Breast epithelium (tissue), 4 donors: Measurements from ENCODE around the gene PIN1. TPM values are rescaled to one million over a fixed set of nuclear protein-coding genes. Genes with fewer than 3 reads are reported as not detected.

Experiments
- DNase-seq, 2 donors: peaks; one replicate each; pipeline ENCODE4 v3.0.0-alpha.2; 2019; ENCODE audit warnings: low spot score in 2 of 2
- H3K27ac ChIP-seq, 2 donors: fragments of 200-600 bp; sonication (generic) in 1 of 2; one replicate each; pipeline ENCODE4 v1.5.1; 2016 to 2019; ENCODE audit warnings: mild to moderate bottlenecking in 1 of 2
- H3K27me3 ChIP-seq, 2 donors: fragments of 200-600 bp; sonication (generic) in 1 of 2; one replicate each; pipeline versions ENCODE4 v1.5.1 to v1.6.0; 2017 to 2019; ENCODE audit warnings: control low read depth in 1 of 2, mild to moderate bottlenecking in 1 of 2
- H3K36me3 ChIP-seq: fragments of 200-600 bp; one replicate; pipeline ENCODE4 v1.5.1; 2019
- H3K4me1 ChIP-seq, 2 donors: fragments of 200-600 bp; sonication (generic); one replicate each; pipeline ENCODE4 v1.5.1; 2016 to 2019; ENCODE audit warnings: control low read depth in 1 of 2
- H3K4me3 ChIP-seq, 3 donors: fragments of 200-600 bp; sonication (generic); 1 replicate in 2 of 3; 2 replicates in 1 of 3; pipeline ENCODE4 v1.5.1; 2016 to 2019; ENCODE audit warnings: mild to moderate bottlenecking in 3 of 3, moderate library complexity in 2 of 3
- H3K9me3 ChIP-seq, 2 donors: fragments of 200-600 bp; sonication (generic) in 1 of 2; one replicate each; pipeline ENCODE4 v1.5.1; 2016 to 2019; ENCODE audit warnings: control low read depth in 1 of 2
- POLR2A ChIP-seq: fragments of 450-650 bp; IDR thresholded peaks from one replicate; pipeline ENCODE4 v1.6.1; 2016; ENCODE audit warnings: antibody characterized with exemption, mild to moderate bottlenecking, moderate library complexity
- POLR2AphosphoS5 ChIP-seq, 3 donors: sonication (generic); formaldehyde crosslinking; IDR thresholded peaks; one replicate each; pipeline ENCODE4 v1.6.1; 2017; ENCODE audit warnings: antibody characterized with exemption in 3 of 3
- intact Hi-C: fragments of 100-400 bp; cut with DNase I; formaldehyde crosslinking; loops from one replicate; pipeline ENCODE4 v1.15.1; 2023; ENCODE audit warnings: low total_unique reads
- total RNA-seq, 3 donors: library from RNA; depleted of rRNA; stranded (reverse); fragments of >200 nt; gene quantifications; one replicate each; pipeline ENCODE4 v1.1.0, GENCODE V29; 2016
- TF ChIP-seq, protein P1 (sequence below), 3 donors: fragments of 450-650 bp; IDR thresholded peaks; one replicate each; pipeline ENCODE4 v1.5.1; 2016 to 2017; ENCODE audit warnings: antibody characterized with exemption in 3 of 3, mild to moderate bottlenecking in 3 of 3, moderate library complexity in 3 of 3

Gene PIN1
- total RNA-seq, 3 donors from 2014 or later, result 71.3 to 114 (median 73.4) TPM

DNA sequence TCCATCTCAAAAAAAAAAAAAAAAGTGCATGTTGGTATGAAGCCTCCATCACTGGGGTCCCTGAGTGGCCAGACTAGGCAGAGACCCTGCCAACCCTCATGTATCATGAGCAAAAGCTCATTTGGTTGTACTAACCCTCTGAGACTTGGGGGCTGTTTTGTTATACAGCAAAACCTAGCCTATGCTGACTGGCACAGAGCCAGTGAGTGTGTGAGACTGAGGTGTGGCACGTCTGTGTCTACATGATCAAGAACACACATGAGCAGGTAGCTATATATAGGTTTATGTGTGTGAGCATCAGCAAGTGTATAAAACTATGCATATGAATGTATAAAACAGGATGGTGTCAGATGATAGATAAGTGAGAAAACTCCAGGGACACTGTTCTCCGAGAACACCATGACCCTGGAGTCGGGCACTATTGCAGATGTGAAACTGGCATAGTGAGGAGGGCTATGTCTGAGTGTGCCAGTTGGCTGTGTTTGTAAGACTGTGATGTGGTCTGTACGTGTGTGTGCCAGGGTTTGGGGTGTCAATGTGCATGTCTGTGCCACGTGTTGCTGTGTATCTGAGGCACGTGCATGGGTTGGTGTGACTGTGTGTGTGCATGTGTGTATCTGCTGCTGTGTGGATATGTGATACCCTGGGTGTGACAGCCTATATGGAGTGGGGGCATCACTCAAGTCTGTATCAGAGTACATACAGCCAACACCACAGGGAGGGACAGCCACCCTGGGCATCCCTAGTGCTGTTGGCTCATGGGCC, 56.7 kb downstream of the PIN1 start:
- H3K9me3 ChIP-seq, result no peaks in the 10 kb centered on the region
- no peak for DNase-seq
- H3K4me3 ChIP-seq, result no peak overlapping the region
- no peaks in the 10 kb centered on the region for H3K36me3 ChIP-seq
- H3K4me1 ChIP-seq, result no peaks in the 10 kb centered on the region
- H3K27me3 ChIP-seq, result no peaks in the 10 kb centered on the region
- H3K27ac ChIP-seq, result no peak overlapping the region
- TF ChIP-seq, protein P1, sequence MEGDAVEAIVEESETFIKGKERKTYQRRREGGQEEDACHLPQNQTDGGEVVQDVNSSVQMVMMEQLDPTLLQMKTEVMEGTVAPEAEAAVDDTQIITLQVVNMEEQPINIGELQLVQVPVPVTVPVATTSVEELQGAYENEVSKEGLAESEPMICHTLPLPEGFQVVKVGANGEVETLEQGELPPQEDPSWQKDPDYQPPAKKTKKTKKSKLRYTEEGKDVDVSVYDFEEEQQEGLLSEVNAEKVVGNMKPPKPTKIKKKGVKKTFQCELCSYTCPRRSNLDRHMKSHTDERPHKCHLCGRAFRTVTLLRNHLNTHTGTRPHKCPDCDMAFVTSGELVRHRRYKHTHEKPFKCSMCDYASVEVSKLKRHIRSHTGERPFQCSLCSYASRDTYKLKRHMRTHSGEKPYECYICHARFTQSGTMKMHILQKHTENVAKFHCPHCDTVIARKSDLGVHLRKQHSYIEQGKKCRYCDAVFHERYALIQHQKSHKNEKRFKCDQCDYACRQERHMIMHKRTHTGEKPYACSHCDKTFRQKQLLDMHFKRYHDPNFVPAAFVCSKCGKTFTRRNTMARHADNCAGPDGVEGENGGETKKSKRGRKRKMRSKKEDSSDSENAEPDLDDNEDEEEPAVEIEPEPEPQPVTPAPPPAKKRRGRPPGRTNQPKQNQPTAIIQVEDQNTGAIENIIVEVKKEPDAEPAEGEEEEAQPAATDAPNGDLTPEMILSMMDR (IDR thresholded peaks at IDR 0.05), result no peak
- no peak for TF ChIP-seq POLR2A
- TF ChIP-seq POLR2AphosphoS5 (IDR thresholded peaks at IDR 0.05), result no peak
- intact Hi-C loops, result no loop called here

Other genes starting within 250 kb of the PIN1 start
- gene ZNF561, start 214.1 kb upstream of the PIN1 start, total RNA-seq, result 10 to 100 TPM; 19.5 to 63.1 (median 29.5) TPM
- gene ZNF562, start 160.2 kb upstream of the PIN1 start, total RNA-seq, result 10 to 100 TPM; 17.4 to 52.2 (median 32.4) TPM
- gene ZNF846, start 66.6 kb upstream of the PIN1 start, total RNA-seq, result 10 to 100 TPM; 10.5 to 26.7 (median 20.8) TPM
- gene FBXL12, start 16.2 kb upstream of the PIN1 start, total RNA-seq, result 10 to 100 TPM; 18.7 to 27.1 (median 19.7) TPM
- 100 to 1,000 TPM; 381 to 489 (median 475) TPM for gene UBL5, start 7.4 kb upstream of the PIN1 start, total RNA-seq
- gene OLFM2, start 101.2 kb downstream of the PIN1 start, total RNA-seq, result 10 to 100 TPM in 1 of 3 donors, 1 to 10 TPM in 2; 7.2 to 42.6 (median 8.8) TPM
- gene COL5A3, start 175.2 kb downstream of the PIN1 start, total RNA-seq, result 10 to 100 TPM in 2 of 3 donors, 1 to 10 TPM in 1; 4.8 to 32.2 (median 12.5) TPM
- gene RDH8, start 178.2 kb downstream of the PIN1 start, total RNA-seq, result not detected